ENCODE results near the gene EXOC6. TPM values are rescaled to one million over a fixed set of nuclear protein-coding genes. Genes with fewer than 3 reads are reported as not detected.

The EXOC6 gene
- total RNA-seq, 4 donors from 2014 or later = 10.5 to 82.1 (median 31.7) TPM

GRCh38 chr10:93066544-93066913 is 218.2 kb downstream of the EXOC6 start:
- no peak for TF ChIP-seq POLR2A (IDR thresholded peaks at IDR 0.05)
- TF ChIP-seq, protein P1, sequence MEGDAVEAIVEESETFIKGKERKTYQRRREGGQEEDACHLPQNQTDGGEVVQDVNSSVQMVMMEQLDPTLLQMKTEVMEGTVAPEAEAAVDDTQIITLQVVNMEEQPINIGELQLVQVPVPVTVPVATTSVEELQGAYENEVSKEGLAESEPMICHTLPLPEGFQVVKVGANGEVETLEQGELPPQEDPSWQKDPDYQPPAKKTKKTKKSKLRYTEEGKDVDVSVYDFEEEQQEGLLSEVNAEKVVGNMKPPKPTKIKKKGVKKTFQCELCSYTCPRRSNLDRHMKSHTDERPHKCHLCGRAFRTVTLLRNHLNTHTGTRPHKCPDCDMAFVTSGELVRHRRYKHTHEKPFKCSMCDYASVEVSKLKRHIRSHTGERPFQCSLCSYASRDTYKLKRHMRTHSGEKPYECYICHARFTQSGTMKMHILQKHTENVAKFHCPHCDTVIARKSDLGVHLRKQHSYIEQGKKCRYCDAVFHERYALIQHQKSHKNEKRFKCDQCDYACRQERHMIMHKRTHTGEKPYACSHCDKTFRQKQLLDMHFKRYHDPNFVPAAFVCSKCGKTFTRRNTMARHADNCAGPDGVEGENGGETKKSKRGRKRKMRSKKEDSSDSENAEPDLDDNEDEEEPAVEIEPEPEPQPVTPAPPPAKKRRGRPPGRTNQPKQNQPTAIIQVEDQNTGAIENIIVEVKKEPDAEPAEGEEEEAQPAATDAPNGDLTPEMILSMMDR (IDR thresholded peaks at IDR 0.05) = no peak
- no peaks in the 10 kb centered on the region for H3K36me3 ChIP-seq
- no peak overlapping the region for H3K27ac ChIP-seq
- peaks cover 0 to 14% of the 10 kb centered on the region in 2 donors for H3K27me3 ChIP-seq
- H3K9me3 ChIP-seq = no peaks in the 10 kb centered on the region
- DNase-seq = no peak
- no peak overlapping the region for H3K4me3 ChIP-seq
- peaks cover 0 to 35% (median 7%) of the 10 kb centered on the region in 4 donors for H3K4me1 ChIP-seq

GRCh38 chr10:93067443-93068365 is 219.4 kb downstream of the EXOC6 start:
- TF ChIP-seq POLR2A (IDR thresholded peaks at IDR 0.05) = no peak
- TF ChIP-seq, protein P1 (IDR thresholded peaks at IDR 0.05) = no peak
- Histone ChIP-seq H3K27ac (no peak overlapping the region), H3K27me3 (peaks cover 0 to 18% of the 10 kb centered on the region in 2 donors), H3K36me3 (no peaks in the 10 kb centered on the region), H3K4me1 (peaks cover 0 to 34% (median 6%) of the 10 kb centered on the region in 4 donors), H3K4me3 (no peak overlapping the region), H3K9me3 (no peaks in the 10 kb centered on the region)
- DNase-seq = no peak

GRCh38 chr10:93068411-93069244 is 220.3 kb downstream of the EXOC6 start:
- Histone ChIP-seq H3K27me3 (peaks cover 0 to 27% of the 10 kb centered on the region in 2 donors), H3K27ac (no peak overlapping the region), H3K36me3 (no peaks in the 10 kb centered on the region), H3K4me3 (no peak overlapping the region), H3K4me1 (peaks cover 0 to 35% (median 8%) of the 10 kb centered on the region in 4 donors), H3K9me3 (no peaks in the 10 kb centered on the region)
- TF ChIP-seq, protein P1 (IDR thresholded peaks at IDR 0.05) = no peak
- TF ChIP-seq POLR2A (IDR thresholded peaks at IDR 0.05) = no peak
- no peak for DNase-seq

DNA sequence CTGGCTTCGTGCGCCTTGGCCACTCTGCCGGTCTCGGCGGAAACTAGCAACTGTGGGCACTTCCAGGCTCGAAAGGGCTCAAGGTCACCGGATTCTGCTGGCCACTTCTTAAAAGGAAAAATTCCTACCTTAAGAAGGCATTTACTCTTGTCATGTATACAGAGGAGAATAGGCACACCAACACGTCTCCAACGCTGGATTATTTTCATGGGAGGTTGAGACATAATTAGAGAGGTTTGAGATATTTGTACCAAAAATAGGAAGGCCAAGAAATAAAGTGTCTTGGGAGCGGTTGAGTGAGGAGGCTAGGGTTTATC is 220.9 kb downstream of the EXOC6 start:
- H3K4me1 ChIP-seq = peaks cover 0 to 41% (median 11%) of the 10 kb centered on the region in 4 donors
- DNase-seq = no peak
- H3K4me3 ChIP-seq = no peak overlapping the region
- no peaks in the 10 kb centered on the region for H3K9me3 ChIP-seq
- H3K27me3 ChIP-seq = peaks cover 0 to 33% of the 10 kb centered on the region in 2 donors
- no peaks in the 10 kb centered on the region for H3K36me3 ChIP-seq
- H3K27ac ChIP-seq = no peak overlapping the region
- TF ChIP-seq POLR2A (IDR thresholded peaks at IDR 0.05) = no peak
- TF ChIP-seq, protein P1 (IDR thresholded peaks at IDR 0.05) = no peak

DNA sequence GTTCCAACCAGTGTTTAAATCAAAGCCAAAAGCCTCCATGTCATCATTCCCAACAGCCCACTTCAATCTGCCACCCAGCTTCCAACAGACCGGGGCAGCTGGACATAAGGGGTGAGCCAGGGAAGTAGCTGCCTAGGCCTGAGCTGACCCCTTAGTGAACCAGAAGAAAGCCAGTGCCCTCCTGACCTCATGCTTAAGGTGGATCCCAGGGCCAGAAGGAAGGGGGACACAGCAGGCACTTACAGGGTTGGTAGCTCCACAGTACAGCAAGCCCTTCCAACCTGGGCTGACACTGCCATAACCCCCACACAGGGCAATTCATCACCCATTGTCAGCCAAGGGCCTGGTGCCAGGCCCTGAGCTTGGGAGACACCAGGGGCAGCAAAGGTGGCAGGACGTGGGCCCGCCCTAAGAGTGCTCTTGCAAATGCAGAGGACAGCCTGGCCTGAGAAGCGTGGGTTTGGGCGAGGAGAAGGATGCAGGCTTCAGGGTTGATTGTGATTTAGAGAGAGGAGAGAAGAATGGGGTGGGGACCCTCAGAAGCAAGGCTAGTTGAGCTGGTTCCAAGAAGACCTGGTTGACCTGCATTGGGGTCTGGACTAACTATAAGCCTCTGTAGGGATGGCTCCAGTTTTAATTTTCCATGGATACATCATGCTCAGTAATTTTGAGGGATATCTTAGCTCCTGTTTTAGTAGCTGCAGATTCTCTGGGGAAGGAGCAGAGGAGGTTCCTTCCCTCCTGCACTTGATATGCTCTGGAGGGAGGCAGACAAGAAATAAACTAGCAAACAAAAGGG is 222.3 kb downstream of the EXOC6 start:
- DNase-seq = no peak
- H3K27ac ChIP-seq = no peak overlapping the region
- peaks cover 0 to 50% (median 16%) of the 10 kb centered on the region in 4 donors for H3K4me1 ChIP-seq
- H3K27me3 ChIP-seq = peaks cover 0 to 45% of the 10 kb centered on the region in 2 donors
- no peaks in the 10 kb centered on the region for H3K36me3 ChIP-seq
- H3K4me3 ChIP-seq = no peak overlapping the region
- H3K9me3 ChIP-seq = no peaks in the 10 kb centered on the region
- TF ChIP-seq, protein P1 (IDR thresholded peaks at IDR 0.05) = no peak
- no peak for TF ChIP-seq POLR2A (IDR thresholded peaks at IDR 0.05)
